ENCODE measurements around the gene CT45A3. TPM values are rescaled to one million over a fixed set of nuclear protein-coding genes. Genes with fewer than 3 reads are reported as not detected.
"Not testable (repeated sequence)": the region's sequence is repeated elsewhere in the genome, so short reads cannot be mapped to it uniquely, and the experiment has no call there.

Gene CT45A3
- total and polyA plus RNA-seq, 12 donors: not detected

GRCh38 chrX:135737366-135738071 lies 30.5 kb downstream of the CT45A3 start:
- TF ChIP-seq CTCF (IDR thresholded peaks at IDR 0.05) (no peak), POLR2A (IDR thresholded peaks at IDR 0.05) (no peak)
- H3K4me3 ChIP-seq: no peak overlapping the region
- no peak overlapping the region for H3K27ac ChIP-seq
- H3K27me3 ChIP-seq: no peaks in the 10 kb centered on the region
- H3K4me1 ChIP-seq (replicated peaks in 1 of 2): no peaks in the 10 kb centered on the region
- H3K36me3 ChIP-seq (replicated peaks in 1 of 2): no peaks in the 10 kb centered on the region
- intact Hi-C loops (cut with DNase I): no loop called here
- no peaks in the 10 kb centered on the region for H3K9me3 ChIP-seq (replicated peaks in 1 of 3)
- WGBS, 4 donors: 29 to 48% (median 37%) methylated on average over 4 of the region's 4 CpGs
- DNase-seq: no peak

- H3K27ac ChIP-seq; H3K4me1 ChIP-seq (replicated peaks in 1 of 2); DNase-seq; H3K4me3 ChIP-seq; H3K36me3 ChIP-seq (replicated peaks in 1 of 2); intact Hi-C loops (cut with DNase I); H3K27me3 ChIP-seq; H3K9me3 ChIP-seq (replicated peaks in 1 of 3): not testable (repeated sequence)
- WGBS, 4 donors: 55 to 79% (median 70%) methylated on average over 5 of the region's 5 CpGs
These were observed 33.3 kb downstream of the CT45A3 start for GRCh38 chrX:135734666-135735065.

- DNase-seq: no peak
- Histone ChIP-seq H3K36me3 (replicated peaks in 1 of 2) (no peaks in the 10 kb centered on the region), H3K4me3 (no peak overlapping the region), H3K9me3 (replicated peaks in 1 of 3) (no peaks in the 10 kb centered on the region), H3K27ac (no peak overlapping the region), H3K27me3 (no peaks in the 10 kb centered on the region), H3K4me1 (replicated peaks in 1 of 2) (no peaks in the 10 kb centered on the region)
- intact Hi-C loops (cut with DNase I): no loop called here
- 75 to 89% (median 87%) methylated on average over 4 to 20 of the region's 20 CpGs for WGBS, 4 donors
- TF ChIP-seq CTCF (IDR thresholded peaks at IDR 0.05): no peak
- TF ChIP-seq POLR2A (IDR thresholded peaks at IDR 0.05): no peak
These were observed 54.2 kb downstream of the CT45A3 start for GRCh38 chrX:135713795-135714194.

- H3K9me3 ChIP-seq (replicated peaks in 1 of 3); H3K27me3 ChIP-seq; intact Hi-C loops (cut with DNase I); DNase-seq; H3K36me3 ChIP-seq (replicated peaks in 1 of 2); H3K4me3 ChIP-seq; H3K27ac ChIP-seq; H3K4me1 ChIP-seq (replicated peaks in 1 of 2): not testable (repeated sequence)
- 78 to 88% (median 81%) methylated on average over 3 to 12 of the region's 15 CpGs for WGBS, 4 donors
These were observed 54.8 kb downstream of the CT45A3 start, which contains the start of gene CT45A1 for GRCh38 chrX:135713183-135713689. CT45A1 (plus strand) TSS chrX:135713639; CDS start chrX:135718941, 5,302 bp downstream.

Small RNA genes lying within 50 kb of the gene (small RNA-seq; reads per million reads assigned to genes)
- 0 reads per million in 2 donors for gene AC240442.1

Other genes starting within 250 kb of the CT45A3 start
- 10 to 100 TPM in 8 of 9 donors, 1 to 10 TPM in 1; 7.5 to 28.9 (median 14.1) TPM for gene INTS6L, start 247.5 kb downstream of the CT45A3 start, total RNA-seq
- gene INTS6L, start 247.5 kb downstream of the CT45A3 start, polyA plus RNA-seq: 10 to 100 TPM; 10.5 to 85.0 (median 62.0) TPM
- gene CT45A1, start 54.6 kb downstream of the CT45A3 start, total RNA-seq: not detected
- gene CT45A1, start 54.6 kb downstream of the CT45A3 start, polyA plus RNA-seq: not detected
- not detected for gene CT45A5, start 17.3 kb upstream of the CT45A3 start, total RNA-seq
- not detected for gene CT45A5, start 17.3 kb upstream of the CT45A3 start, polyA plus RNA-seq
- gene CT45A6, start 34.6 kb upstream of the CT45A3 start, total RNA-seq: not detected
- gene CT45A6, start 34.6 kb upstream of the CT45A3 start, polyA plus RNA-seq: not detected
- gene CT45A2, start 51.8 kb upstream of the CT45A3 start, total RNA-seq: not detected
- gene CT45A2, start 51.8 kb upstream of the CT45A3 start, polyA plus RNA-seq: not detected
- not detected for gene CT45A7, start 69.1 kb upstream of the CT45A3 start, total RNA-seq
- not detected for gene CT45A7, start 69.1 kb upstream of the CT45A3 start, polyA plus RNA-seq
- not detected for gene CT45A8, start 86.3 kb upstream of the CT45A3 start, total RNA-seq
- gene CT45A8, start 86.3 kb upstream of the CT45A3 start, polyA plus RNA-seq: not detected
- gene CT45A9, start 103.6 kb upstream of the CT45A3 start, total RNA-seq: not detected
- gene CT45A9, start 103.6 kb upstream of the CT45A3 start, polyA plus RNA-seq: not detected
- gene CT45A10, start 125.3 kb upstream of the CT45A3 start, total RNA-seq: not detected
- gene CT45A10, start 125.3 kb upstream of the CT45A3 start, polyA plus RNA-seq: not detected
- gene SAGE1, start 125.5 kb upstream of the CT45A3 start, total RNA-seq: not detected
- under 1 TPM in 1 of 3 donors, not detected in 2; 0.03 TPM for gene SAGE1, start 125.5 kb upstream of the CT45A3 start, polyA plus RNA-seq
- 10 to 100 TPM in 8 of 9 donors, 1 to 10 TPM in 1; 8.2 to 23.5 (median 13.6) TPM for gene MMGT1, start 205.8 kb upstream of the CT45A3 start, total RNA-seq
- gene MMGT1, start 205.8 kb upstream of the CT45A3 start, polyA plus RNA-seq: 10 to 100 TPM in 1 of 3 donors, 1 to 10 TPM in 2; 1.4 to 20.7 (median 2.9) TPM
- 10 to 100 TPM; 12.4 to 36.2 (median 16.4) TPM for gene SLC9A6, start 217.2 kb upstream of the CT45A3 start, total RNA-seq
- gene SLC9A6, start 217.2 kb upstream of the CT45A3 start, polyA plus RNA-seq: 10 to 100 TPM in 2 of 3 donors, 1 to 10 TPM in 1; 10.0 to 17.2 (median 10.0) TPM